HCT116 (cell line): ENCODE measurements around the gene OASL.

Source experiments
- CEBPB ChIP-seq: IDR thresholded peaks from 2 replicates; pipeline ENCODE4 v1.6.1; 2012; ENCODE audit warnings: low read depth
- CTCF ChIP-seq, 3 experiments: fragments of 200-600 bp in 1 of 3; sonication (generic) in 1 of 3; IDR thresholded peaks in 2 of 3; conservative IDR thresholded peaks in 1 of 3; 2 replicates each; pipeline ENCODE4 v1.5.1; 2012 to 2017; ENCODE audit warnings: low read depth in 2 of 3, low read length in 2 of 3, antibody characterized with exemption in 1 of 3, borderline replicate concordance in 1 of 3, control low read depth in 1 of 3, mild to moderate bottlenecking in 1 of 3, mixed read lengths in 1 of 3, mixed run types in 1 of 3, moderate library complexity in 1 of 3; ENCODE audit not compliant: insufficient read depth in 1 of 3
- EGR1 ChIP-seq: IDR thresholded peaks from 2 replicates; pipeline ENCODE4 v1.6.1; 2012; ENCODE audit warnings: low read depth
- ELF1 ChIP-seq: IDR thresholded peaks from 2 replicates; pipeline ENCODE4 v1.6.1; 2012; ENCODE audit warnings: low read depth, borderline replicate concordance
- EZH2phosphoT487 ChIP-seq: fragments of 200-600 bp; IDR thresholded peaks from 2 replicates; pipeline ENCODE4 v1.6.1; 2018; ENCODE audit warnings: antibody characterized with exemption, borderline replicate concordance
- FOSL1 ChIP-seq: IDR thresholded peaks from 2 replicates; pipeline ENCODE4 v1.6.1; 2012; ENCODE audit warnings: low read depth
- POLR2A ChIP-seq: IDR thresholded peaks from 2 replicates; pipeline ENCODE4 v1.7.0; 2011; ENCODE audit warnings: borderline replicate concordance; ENCODE audit not compliant: insufficient read depth, insufficient read length; ENCODE audit errors: extremely low read depth

- TF ChIP-seq CEBPB: no peak
- no peak for TF ChIP-seq POLR2A
- TF ChIP-seq ELF1: no peak
- no peak for TF ChIP-seq CTCF (IDR thresholded peaks at IDR 0.05 in 2 of 3, conservative IDR thresholded peaks at IDR 0.05 in 1 of 3; ENCODE audit: borderline replicate concordance in 1 of 3, insufficient read depth in 1 of 3, low read depth in 2 of 3, low read length in 2 of 3)
- TF ChIP-seq EZH2phosphoT487: no peak
- no peak for TF ChIP-seq FOSL1
- no peak for TF ChIP-seq EGR1
Observed at GRCh38 chr12:121065345-121065744, 26.3 kb upstream of the OASL start.
